ENCODE data around the gene ERMAP.

The ERMAP gene

DNA sequence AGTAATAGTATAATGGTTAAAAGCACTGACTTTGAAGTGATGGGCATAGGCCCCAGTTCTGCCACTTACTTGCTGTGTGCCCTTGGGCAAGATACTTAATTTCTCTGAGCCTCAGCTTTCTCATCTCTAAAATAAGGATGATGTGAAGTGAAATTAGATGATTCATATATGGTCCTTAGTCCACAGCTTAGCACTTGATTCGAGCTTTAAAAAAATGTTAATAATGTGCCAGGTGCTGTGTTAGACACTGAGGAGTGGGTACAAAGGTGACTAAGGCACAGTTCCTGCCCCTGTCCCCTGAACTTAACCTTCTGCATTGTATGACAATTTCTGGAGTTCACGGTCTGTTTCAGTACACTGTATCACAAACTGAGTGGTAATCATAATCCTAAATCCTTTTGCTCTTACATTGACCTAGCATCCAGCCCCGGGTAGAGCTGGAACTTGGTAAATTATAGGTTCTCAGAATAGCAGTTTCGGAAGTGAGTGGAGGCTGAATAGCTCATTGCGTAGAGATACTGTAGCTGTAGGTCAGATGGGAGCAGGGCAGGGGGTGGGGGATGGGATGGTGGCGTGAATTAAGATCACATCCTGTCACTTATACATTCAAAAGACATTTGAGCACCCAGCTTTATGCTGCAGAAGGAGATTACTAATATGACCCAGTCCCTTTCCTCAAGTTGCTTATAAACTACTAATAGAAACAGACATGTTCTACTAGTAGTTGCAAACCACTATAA is 31.0 kb downstream of the ERMAP start:
- TF ChIP-seq, protein P1, sequence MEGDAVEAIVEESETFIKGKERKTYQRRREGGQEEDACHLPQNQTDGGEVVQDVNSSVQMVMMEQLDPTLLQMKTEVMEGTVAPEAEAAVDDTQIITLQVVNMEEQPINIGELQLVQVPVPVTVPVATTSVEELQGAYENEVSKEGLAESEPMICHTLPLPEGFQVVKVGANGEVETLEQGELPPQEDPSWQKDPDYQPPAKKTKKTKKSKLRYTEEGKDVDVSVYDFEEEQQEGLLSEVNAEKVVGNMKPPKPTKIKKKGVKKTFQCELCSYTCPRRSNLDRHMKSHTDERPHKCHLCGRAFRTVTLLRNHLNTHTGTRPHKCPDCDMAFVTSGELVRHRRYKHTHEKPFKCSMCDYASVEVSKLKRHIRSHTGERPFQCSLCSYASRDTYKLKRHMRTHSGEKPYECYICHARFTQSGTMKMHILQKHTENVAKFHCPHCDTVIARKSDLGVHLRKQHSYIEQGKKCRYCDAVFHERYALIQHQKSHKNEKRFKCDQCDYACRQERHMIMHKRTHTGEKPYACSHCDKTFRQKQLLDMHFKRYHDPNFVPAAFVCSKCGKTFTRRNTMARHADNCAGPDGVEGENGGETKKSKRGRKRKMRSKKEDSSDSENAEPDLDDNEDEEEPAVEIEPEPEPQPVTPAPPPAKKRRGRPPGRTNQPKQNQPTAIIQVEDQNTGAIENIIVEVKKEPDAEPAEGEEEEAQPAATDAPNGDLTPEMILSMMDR (IDR thresholded peaks at IDR 0.05; ENCODE audit: low read length, missing control alignments) = no peak
- H3K4me3 ChIP-seq (replicated peaks; ENCODE audit: low read depth, low read length) = peak overlapping the region; percentile 94
- no peak for DNase-seq (ENCODE audit: low read depth)

DNA sequence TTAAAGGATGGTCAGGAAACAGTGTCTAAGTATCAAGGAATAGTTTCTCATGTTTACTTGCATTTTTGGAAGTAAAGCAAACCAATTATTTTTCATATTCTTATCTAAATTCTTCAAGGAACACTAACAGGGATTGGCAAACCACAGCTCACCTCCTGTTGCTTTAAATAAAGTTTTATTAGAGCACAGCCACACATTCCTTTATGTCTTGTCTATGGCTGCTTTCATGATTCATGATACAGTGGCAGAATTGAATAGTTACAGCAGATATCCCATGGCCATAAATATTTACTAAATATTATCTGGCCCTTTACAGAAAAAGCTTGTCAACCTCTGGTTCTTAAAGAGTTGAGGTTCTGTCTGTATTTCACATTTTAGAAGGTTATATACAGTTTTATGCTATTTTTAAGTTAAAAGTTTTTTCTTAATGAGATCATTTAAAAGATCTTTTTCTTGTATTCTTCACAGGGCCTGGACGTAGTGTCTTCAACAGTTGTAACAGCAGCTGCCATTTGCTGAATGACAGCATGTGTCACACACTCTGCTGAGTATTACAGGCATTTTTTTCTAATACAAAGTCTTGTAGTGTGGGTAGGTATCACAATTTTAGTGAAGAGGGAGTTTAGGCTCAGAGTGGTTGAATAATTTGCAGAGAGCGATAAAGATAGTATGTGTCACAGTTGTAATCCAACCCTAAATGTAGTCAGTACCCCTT is 32.1 kb downstream of the ERMAP start:
- no peak overlapping the region for H3K4me3 ChIP-seq (replicated peaks; ENCODE audit: low read depth, low read length)
- TF ChIP-seq, protein P1 (IDR thresholded peaks at IDR 0.05; ENCODE audit: low read length, missing control alignments) = no peak

DNA sequence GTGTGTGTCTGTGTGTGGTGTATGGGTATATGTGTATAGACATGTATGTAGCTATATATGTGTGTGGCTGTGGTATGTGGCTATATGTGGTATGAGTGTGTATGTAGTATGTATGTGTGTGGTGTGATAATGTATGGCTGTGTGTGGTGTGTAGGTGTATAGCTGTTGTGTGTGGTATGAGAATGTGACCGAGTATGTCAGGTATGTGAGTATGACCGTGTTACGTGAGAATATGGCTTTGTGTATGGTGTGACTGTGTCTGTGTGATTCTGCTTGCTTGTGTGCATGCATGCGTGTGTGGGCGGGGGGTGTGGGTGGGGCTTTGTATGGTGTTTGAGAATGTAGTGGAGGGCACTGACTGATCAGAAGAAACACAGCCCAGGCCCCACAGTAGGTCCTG is 33.0 kb downstream of the ERMAP start:
- no peak for DNase-seq (ENCODE audit: low read depth)
- TF ChIP-seq, protein P1 (IDR thresholded peaks at IDR 0.05; ENCODE audit: low read length, missing control alignments) = no peak
- no peak overlapping the region for H3K4me3 ChIP-seq (replicated peaks; ENCODE audit: low read depth, low read length)

More for the DNA sequence above, 32.1 kb downstream of the ERMAP start:
- no peak for DNase-seq (ENCODE audit: low read depth)

DNA sequence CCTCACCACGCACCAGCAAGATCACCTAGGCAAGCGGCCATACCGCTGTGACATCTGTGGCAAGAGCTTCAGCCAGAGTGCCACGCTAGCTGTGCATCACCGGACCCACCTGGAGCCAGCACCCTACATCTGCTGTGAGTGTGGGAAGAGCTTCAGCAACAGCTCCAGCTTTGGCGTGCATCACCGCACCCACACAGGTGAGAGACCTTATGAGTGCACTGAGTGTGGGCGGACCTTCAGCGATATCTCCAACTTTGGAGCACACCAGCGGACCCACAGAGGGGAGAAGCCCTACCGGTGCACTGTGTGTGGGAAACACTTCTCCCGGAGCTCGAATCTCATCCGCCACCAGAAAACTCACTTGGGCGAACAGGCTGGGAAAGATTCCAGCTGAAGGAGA is 34.5 kb downstream of the ERMAP start:
- no peak overlapping the region for H3K4me3 ChIP-seq (replicated peaks; ENCODE audit: low read depth, low read length)
- no peak for DNase-seq (ENCODE audit: low read depth)
- TF ChIP-seq, protein P1 (IDR thresholded peaks at IDR 0.05; ENCODE audit: low read length, missing control alignments) = no peak

DNA sequence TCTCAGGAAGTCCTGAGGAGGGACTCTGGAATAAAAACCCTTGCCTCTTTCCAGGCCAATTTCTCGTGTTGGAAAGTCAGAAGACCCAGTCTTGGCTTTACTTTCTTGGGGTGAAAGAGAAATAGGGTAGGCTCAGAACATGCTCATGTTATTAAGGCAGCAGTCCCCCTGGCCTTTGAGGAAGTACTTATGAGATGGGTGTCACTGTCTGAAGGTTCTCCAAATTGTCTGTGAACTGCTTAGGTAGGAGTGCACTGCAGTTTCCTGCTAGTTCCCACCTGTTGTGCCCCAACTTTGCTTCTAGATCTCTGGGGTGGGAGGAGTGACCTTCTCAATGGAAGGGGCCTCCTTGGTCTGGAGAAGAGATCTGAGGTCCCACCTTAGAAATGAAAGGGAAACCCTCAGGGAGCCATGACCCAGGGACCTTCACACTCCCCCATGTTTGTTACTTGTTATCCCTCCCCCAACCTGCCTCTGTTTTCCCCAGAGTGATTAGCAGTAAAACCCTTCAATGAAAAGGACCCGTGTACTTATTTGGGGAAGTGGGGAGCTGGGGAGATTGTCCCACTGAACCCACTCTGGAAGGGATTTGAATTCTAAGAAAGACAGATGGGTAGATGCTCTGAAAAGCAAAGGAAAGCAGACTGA is 35.2 kb downstream of the ERMAP start:
- no peak overlapping the region for H3K4me3 ChIP-seq (replicated peaks; ENCODE audit: low read depth, low read length)
- TF ChIP-seq, protein P1 (IDR thresholded peaks at IDR 0.05; ENCODE audit: low read length, missing control alignments) = no peak
- no peak for DNase-seq (ENCODE audit: low read depth)

DNA sequence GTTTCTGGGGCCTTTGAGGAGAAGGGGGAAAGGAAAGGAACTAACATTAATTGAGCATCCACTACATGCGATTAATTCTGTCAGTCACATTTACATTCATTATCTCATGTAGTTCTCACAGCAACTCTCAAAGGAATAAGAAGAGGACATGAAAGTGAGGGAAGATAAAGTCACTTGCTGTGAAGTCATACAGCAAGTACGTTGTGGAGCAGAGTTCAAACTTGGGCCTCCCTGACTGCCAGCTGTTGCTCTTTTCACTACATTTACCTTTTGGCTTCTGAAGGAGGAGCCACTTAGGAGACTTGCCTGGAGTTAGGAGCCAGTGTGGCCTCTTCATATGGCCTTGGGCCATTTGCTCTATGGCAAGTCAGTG is 35.7 kb downstream of the ERMAP start:
- TF ChIP-seq, protein P1 (IDR thresholded peaks at IDR 0.05; ENCODE audit: low read length, missing control alignments) = no peak
- DNase-seq (ENCODE audit: low read depth) = no peak
- H3K4me3 ChIP-seq (replicated peaks; ENCODE audit: low read depth, low read length) = no peak overlapping the region
